ENCODE measurements around the gene ZNF469.

ZNF469 gene

DNA sequence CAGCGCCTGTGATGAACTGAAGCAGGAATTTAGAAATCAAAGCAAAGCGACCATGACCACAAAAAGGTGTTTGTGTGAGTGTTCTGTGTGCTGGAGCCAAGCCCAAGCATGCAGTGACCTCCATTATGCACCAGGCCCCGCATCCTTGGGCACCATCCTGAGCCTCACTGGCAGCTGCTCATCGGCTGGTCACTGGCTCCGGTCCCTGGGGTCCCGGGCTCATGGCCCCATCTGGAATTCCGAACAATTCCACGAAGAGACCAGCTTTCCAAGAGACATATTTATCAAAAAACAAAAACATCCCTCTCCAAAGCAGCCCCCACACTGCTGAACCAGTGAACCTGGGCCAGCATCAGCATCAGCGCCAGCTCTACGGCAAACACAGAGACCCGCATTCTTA lies 15.2 kb upstream of the ZNF469 start:
- Histone ChIP-seq H3K27ac (ENCODE audit: low read length) (no peak overlapping the region), H3K36me3 (ENCODE audit: insufficient read depth, low read depth, low read length) (no peaks in the 10 kb centered on the region), H3K4me1 (ENCODE audit: insufficient read depth, low read length) (no peaks in the 10 kb centered on the region), H3K9me3 (ENCODE audit: insufficient read depth, low read depth, low read length) (no peaks in the 10 kb centered on the region), H3K27me3 (ENCODE audit: insufficient read depth, low read length) (no peaks in the 10 kb centered on the region), H3K4me3 (ENCODE audit: low read length) (no peak overlapping the region), H3K9ac (ENCODE audit: low read depth, low read length) (no peak overlapping the region)

DNA sequence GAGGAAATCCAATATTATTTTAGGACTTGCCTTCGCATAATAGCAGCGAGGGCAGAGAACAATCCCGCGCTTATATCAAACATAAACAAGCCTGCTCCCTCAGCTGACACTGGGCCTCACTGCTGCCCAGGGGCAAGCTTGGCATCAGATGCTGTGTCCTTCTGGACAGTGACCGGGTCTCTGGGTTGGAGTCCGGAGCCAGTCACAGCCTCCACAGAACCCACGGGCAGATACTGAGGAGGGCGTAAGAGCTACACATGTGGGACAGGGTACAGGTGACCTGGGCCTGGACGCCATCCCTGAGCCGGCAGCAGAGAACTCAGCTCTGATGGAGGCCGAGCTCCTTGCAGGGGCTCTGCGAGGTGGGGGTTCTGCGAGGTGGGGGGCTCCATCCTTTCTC lies 14.7 kb upstream of the ZNF469 start:
- Histone ChIP-seq H3K9ac (ENCODE audit: low read depth, low read length) (no peak overlapping the region), H3K9me3 (ENCODE audit: insufficient read depth, low read depth, low read length) (no peaks in the 10 kb centered on the region), H3K36me3 (ENCODE audit: insufficient read depth, low read depth, low read length) (no peaks in the 10 kb centered on the region), H3K27me3 (ENCODE audit: insufficient read depth, low read length) (no peaks in the 10 kb centered on the region), H3K4me1 (ENCODE audit: insufficient read depth, low read length) (no peaks in the 10 kb centered on the region), H3K27ac (ENCODE audit: low read length) (no peak overlapping the region), H3K4me3 (ENCODE audit: low read length) (no peak overlapping the region)

DNA sequence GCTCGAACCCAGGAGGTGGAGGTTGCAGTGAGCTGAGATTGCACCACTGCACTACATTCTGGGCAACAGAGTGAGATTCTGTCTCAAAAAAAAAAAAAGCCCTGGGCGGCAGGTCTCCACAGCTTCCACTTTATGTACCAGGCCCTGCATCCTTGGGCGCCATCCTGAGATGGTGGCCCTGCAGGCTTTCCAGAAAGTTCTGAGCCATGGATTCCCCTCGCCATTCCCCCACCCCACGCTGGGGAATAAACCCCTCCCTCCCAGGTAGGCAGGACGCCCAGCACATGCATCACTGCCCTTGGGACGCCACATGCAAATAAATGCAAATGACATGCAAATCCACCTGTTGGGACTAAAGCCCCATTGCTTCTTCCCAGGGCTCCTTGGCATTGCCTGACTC lies 13.8 kb upstream of the ZNF469 start:
- H3K4me1 ChIP-seq (ENCODE audit: insufficient read depth, low read length) = no peaks in the 10 kb centered on the region
- H3K27ac ChIP-seq (ENCODE audit: low read length) = no peak overlapping the region
- H3K4me3 ChIP-seq (ENCODE audit: low read length) = no peak overlapping the region
- H3K9ac ChIP-seq (ENCODE audit: low read depth, low read length) = no peak overlapping the region
- no peaks in the 10 kb centered on the region for H3K27me3 ChIP-seq (ENCODE audit: insufficient read depth, low read length)
- no peaks in the 10 kb centered on the region for H3K36me3 ChIP-seq (ENCODE audit: insufficient read depth, low read depth, low read length)
- no peaks in the 10 kb centered on the region for H3K9me3 ChIP-seq (ENCODE audit: insufficient read depth, low read depth, low read length)

DNA sequence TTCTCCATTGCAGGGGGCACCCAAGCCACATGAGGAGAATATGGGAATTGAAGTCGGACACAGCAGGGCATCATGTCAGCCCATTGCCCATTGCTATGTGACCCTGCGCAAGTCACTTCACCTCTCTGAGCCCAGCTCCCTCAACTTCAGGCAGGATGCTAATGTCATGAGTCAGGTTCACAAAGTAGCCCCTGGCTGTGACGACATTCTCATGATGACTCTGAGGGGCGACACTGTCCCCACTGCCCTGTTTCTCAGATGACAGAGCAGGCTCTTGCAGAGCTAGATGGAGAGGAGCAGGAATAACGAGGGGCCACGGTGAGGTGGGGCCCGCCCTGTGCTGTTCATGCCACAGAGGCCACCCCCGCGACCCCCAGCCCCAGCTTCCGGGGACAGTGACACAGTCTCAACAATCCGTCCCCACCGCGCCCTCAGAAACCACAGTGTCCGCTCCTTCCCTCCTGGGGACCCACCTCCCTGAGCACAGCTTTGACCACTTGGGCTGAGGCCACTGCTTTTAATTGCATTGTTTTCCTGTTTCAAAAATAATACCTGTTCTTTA lies 13.2 kb upstream of the ZNF469 start:
- Histone ChIP-seq H3K9me3 (ENCODE audit: insufficient read depth, low read depth, low read length) (no peaks in the 10 kb centered on the region), H3K9ac (ENCODE audit: low read depth, low read length) (no peak overlapping the region), H3K4me3 (ENCODE audit: low read length) (no peak overlapping the region), H3K27me3 (ENCODE audit: insufficient read depth, low read length) (no peaks in the 10 kb centered on the region), H3K27ac (ENCODE audit: low read length) (no peak overlapping the region), H3K4me1 (ENCODE audit: insufficient read depth, low read length) (no peaks in the 10 kb centered on the region), H3K36me3 (ENCODE audit: insufficient read depth, low read depth, low read length) (no peaks in the 10 kb centered on the region)

DNA sequence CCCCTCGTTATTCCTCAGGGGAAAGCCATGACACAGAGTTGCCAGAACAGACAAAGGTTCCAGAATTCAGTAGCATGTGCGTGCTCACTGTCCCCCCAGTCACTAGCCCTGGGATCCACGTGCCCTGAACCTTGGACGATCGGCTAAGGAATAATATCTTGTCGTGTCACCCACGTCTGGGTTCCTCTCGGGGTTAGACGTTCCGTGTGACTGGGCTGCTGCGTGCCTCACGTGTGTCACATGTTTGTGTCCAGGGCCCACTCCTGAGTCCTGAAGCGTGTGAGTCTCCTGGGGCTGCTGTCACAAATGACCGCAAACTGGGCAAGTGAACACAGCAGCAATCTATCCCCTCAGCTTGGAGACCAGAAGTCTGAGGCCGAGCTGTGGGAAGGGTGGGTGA lies 12.4 kb upstream of the ZNF469 start:
- Histone ChIP-seq H3K4me3 (ENCODE audit: low read length) (no peak overlapping the region), H3K9ac (ENCODE audit: low read depth, low read length) (no peak overlapping the region), H3K4me1 (ENCODE audit: insufficient read depth, low read length) (no peaks in the 10 kb centered on the region), H3K27me3 (ENCODE audit: insufficient read depth, low read length) (no peaks in the 10 kb centered on the region), H3K9me3 (ENCODE audit: insufficient read depth, low read depth, low read length) (no peaks in the 10 kb centered on the region), H3K36me3 (ENCODE audit: insufficient read depth, low read depth, low read length) (no peaks in the 10 kb centered on the region), H3K27ac (ENCODE audit: low read length) (no peak overlapping the region)

DNA sequence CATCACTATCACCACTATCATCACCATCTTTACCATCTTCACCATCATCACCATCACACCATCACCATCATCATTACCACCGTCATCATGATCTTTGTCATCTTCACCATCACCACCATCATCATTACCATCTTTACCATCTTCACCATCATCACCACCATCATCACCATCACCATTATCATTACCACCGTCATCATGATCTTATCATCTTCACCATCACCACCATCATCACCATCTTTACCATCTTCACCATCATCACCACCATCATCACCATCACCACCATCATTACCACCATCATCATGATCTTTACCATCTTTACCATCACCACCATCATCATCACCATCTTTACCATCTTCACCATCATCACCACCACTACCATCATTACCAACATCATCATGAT lies 10.2 kb upstream of the ZNF469 start:
- Histone ChIP-seq H3K9me3 (ENCODE audit: insufficient read depth, low read depth, low read length) (no peaks in the 10 kb centered on the region), H3K36me3 (ENCODE audit: insufficient read depth, low read depth, low read length) (no peaks in the 10 kb centered on the region), H3K4me3 (ENCODE audit: low read length) (no peak overlapping the region), H3K27me3 (ENCODE audit: insufficient read depth, low read length) (no peaks in the 10 kb centered on the region), H3K9ac (ENCODE audit: low read depth, low read length) (no peak overlapping the region), H3K27ac (ENCODE audit: low read length) (no peak overlapping the region), H3K4me1 (ENCODE audit: insufficient read depth, low read length) (no peaks in the 10 kb centered on the region)

DNA sequence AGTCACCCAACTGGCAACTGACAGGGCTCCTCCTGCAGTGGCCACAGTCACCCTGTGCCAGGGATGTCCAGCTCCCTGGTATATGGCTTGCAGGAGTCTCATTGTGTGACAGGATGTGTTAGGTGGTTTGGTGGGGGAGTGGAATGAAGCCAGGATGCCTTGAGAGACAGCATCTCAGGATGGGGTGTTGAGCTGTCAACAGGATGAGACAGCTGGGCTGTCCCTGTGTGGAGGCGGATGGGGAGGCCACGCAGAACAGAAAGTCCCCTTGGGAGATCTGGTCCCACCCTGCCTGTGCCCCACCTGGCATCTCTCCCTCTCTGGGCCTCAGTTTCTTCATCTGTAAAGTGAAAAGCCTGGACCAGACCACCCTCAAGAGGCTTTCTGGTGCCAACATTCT lies 9.5 kb upstream of the ZNF469 start:
- Histone ChIP-seq H3K4me3 (ENCODE audit: low read length) (no peak overlapping the region), H3K27ac (ENCODE audit: low read length) (no peak overlapping the region), H3K9ac (ENCODE audit: low read depth, low read length) (no peak overlapping the region), H3K9me3 (ENCODE audit: insufficient read depth, low read depth, low read length) (no peaks in the 10 kb centered on the region), H3K27me3 (ENCODE audit: insufficient read depth, low read length) (no peaks in the 10 kb centered on the region), H3K36me3 (ENCODE audit: insufficient read depth, low read depth, low read length) (no peaks in the 10 kb centered on the region), H3K4me1 (ENCODE audit: insufficient read depth, low read length) (no peaks in the 10 kb centered on the region)

DNA sequence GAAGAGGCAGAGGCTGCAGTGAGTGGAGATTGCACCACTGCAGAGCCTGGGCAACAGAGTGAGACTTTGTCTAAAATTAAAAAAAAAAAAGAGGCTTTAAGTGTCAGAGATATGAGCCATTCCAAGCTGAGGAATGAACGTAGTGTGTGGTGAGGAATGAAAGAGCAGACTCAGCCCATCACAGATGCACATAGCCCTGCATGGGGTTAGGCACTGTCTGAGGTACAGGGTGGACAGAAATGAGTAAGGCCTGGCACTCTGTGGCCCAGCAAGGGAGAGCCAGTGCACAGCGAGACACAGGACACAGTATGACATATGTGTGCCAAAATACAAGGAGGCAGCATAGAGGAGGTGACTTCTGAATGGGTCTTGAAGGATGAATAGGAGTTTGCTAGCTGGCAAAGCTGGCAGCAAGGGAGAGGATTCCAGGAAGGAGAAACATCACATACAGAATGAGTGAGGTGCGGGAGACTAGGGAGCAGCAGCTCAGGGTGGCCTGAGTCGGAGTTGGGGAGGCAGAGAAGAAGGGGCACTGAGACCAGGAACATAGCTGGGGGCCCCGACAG lies 8.7 kb upstream of the ZNF469 start:
- no peaks in the 10 kb centered on the region for H3K4me1 ChIP-seq (ENCODE audit: insufficient read depth, low read length)

DNA sequence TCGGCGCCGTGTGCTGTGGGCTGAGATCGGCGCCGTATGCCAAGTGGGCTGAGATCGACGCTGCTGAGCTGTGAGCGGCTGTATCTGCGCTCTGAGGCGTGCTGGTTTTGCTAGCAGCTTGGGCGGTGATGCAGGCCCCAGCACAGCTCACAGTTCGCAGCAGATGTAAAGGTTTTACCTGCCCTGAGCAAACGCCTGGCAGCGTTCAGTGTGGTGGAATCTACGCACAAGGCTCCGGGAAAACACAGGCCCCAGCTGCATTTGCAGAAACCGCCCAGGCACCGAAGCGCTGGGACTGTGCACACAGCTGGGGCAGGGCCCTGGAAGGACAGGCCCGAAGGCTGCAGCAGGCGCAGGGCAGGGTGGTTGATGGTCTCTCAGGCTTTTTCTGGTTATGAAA lies 8.0 kb upstream of the ZNF469 start:
- Histone ChIP-seq H3K4me1 (ENCODE audit: insufficient read depth, low read length) (no peaks in the 10 kb centered on the region), H3K4me3 (ENCODE audit: low read length) (no peak overlapping the region), H3K9me3 (ENCODE audit: insufficient read depth, low read depth, low read length) (no peaks in the 10 kb centered on the region), H3K27me3 (ENCODE audit: insufficient read depth, low read length) (no peaks in the 10 kb centered on the region), H3K36me3 (ENCODE audit: insufficient read depth, low read depth, low read length) (no peaks in the 10 kb centered on the region), H3K9ac (ENCODE audit: low read depth, low read length) (no peak overlapping the region), H3K27ac (ENCODE audit: low read length) (no peak overlapping the region)

More for the DNA sequence above, 8.7 kb upstream of the ZNF469 start:
- Histone ChIP-seq H3K4me3 (ENCODE audit: low read length) (no peak overlapping the region), H3K9me3 (ENCODE audit: insufficient read depth, low read depth, low read length) (no peaks in the 10 kb centered on the region), H3K9ac (ENCODE audit: low read depth, low read length) (no peak overlapping the region), H3K36me3 (ENCODE audit: insufficient read depth, low read depth, low read length) (no peaks in the 10 kb centered on the region), H3K27ac (ENCODE audit: low read length) (no peak overlapping the region), H3K27me3 (ENCODE audit: insufficient read depth, low read length) (no peaks in the 10 kb centered on the region)

DNA sequence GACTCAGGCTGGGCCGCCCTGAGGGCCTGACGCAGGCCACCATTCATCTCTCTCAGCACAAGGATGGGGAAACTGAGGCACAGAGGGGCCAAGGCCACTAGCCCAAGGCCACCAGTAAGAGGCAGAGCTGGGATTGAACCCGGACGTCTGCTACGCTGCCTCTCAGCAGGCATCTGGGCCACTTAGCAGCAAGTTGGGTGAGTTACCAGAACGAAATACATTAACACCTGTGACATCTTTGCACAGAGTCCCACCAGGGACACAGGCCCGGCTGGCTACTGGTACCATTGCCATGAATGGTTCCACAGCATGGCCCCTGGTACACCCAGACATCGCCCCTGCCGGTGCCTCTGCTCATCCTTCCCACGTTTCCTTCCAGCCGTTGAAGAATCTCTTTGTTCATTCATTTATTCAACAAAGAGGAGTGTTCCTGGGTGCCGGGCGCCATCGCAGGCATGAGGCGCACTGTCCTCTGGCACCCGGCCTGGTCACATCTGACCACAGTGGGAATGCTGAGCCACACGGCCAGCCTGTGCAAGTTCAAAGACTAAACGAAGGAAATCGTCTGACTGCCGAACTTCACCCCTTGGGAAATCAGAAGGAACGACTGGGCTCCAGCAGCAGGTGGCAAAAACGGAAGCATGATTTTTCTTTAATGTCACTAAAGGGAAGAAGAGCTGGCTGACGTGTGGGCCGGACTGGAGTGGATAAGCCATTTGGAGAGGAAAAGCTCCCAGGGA lies 7.4 kb upstream of the ZNF469 start:
- no peaks in the 10 kb centered on the region for H3K36me3 ChIP-seq (ENCODE audit: insufficient read depth, low read depth, low read length)
- no peak overlapping the region for H3K9ac ChIP-seq (ENCODE audit: low read depth, low read length)
- H3K4me3 ChIP-seq (ENCODE audit: low read length) = no peak overlapping the region
- no peaks in the 10 kb centered on the region for H3K27me3 ChIP-seq (ENCODE audit: insufficient read depth, low read length)
- no peaks in the 10 kb centered on the region for H3K9me3 ChIP-seq (ENCODE audit: insufficient read depth, low read depth, low read length)
- no peak overlapping the region for H3K27ac ChIP-seq (ENCODE audit: low read length)
- H3K4me1 ChIP-seq (ENCODE audit: insufficient read depth, low read length) = no peaks in the 10 kb centered on the region

DNA sequence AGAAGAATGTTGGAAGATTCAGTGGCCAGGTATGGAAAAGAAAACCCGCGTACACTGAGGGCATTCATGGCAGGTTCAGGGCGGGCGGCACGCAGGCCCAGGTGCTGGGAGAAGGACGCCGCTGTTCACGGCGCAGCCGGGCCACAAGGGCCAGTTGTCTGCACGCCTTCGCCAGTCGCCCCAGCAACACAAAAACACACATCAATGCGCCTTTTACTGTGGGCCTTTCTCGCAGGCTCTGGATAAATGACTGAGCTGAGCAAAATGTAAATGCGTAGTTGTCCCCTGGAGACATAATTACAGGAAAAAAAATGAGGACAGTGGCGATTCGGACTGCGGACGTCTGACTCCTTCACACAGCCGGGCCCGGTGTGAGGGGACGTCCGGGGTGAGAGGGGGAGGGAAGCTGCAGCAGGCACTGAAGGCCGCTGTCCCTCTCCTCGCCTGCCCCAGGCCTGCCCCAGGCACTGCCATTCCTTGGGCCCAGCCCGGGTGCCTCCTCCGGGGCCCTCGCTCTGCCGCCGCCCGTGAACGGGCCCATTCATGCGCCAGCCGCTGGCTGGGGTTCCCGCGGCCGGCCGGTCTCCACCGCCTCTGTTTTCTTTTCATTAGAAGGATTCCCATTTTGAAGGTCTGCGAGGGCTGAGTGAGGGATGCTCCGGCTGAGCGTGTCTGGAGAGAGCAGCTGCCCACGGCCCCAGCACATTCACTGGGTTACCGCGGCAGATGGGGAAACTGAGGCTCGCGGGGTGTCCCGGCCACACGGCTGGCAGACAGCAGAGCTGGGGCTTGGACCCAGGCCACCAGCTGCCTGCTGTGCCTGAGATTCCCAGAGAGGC lies 6.5 kb upstream of the ZNF469 start:
- H3K4me1 ChIP-seq (ENCODE audit: insufficient read depth, low read length) = no peaks in the 10 kb centered on the region; the same call in 1 of the 2 replicates

More for the DNA sequence above, 6.5 kb upstream of the ZNF469 start:
- no peak overlapping the region for H3K9ac ChIP-seq (ENCODE audit: low read depth, low read length)
- H3K27ac ChIP-seq (ENCODE audit: low read length) = no peak overlapping the region
- no peak overlapping the region for H3K4me3 ChIP-seq (ENCODE audit: low read length)
- H3K27me3 ChIP-seq (ENCODE audit: insufficient read depth, low read length) = peaks cover 5% of the 10 kb centered on the region
- no peaks in the 10 kb centered on the region for H3K9me3 ChIP-seq (ENCODE audit: insufficient read depth, low read depth, low read length)
- no peaks in the 10 kb centered on the region for H3K36me3 ChIP-seq (ENCODE audit: insufficient read depth, low read depth, low read length)
